HepG2 (cell line): ENCODE results near the gene SDR42E2. TPM values are rescaled to one million over a fixed set of nuclear protein-coding genes. Genes with fewer than 3 reads are reported as not detected.
A peak's percentile ranks its signal among the peaks of the same experiment; 100 is the strongest.

Experiments
- CHD4 ChIP-seq: fragments of 200-600 bp; sonication (generic); IDR thresholded peaks from 2 replicates; pipeline ENCODE4 v1.7.0; 2017; ENCODE audit warnings: mild to moderate bottlenecking, low read length, borderline replicate concordance
- CREB1 ChIP-seq, 2 experiments: fragments of 450-650 bp in 1 of 2; IDR thresholded peaks; 2 replicates each; pipeline ENCODE4 v1.6.1; 2016 to 2017; ENCODE audit warnings: control low read depth in 1 of 2, mild to moderate bottlenecking in 1 of 2, missing compliant biosample characterization in 1 of 2, missing genetic modification characterization in 1 of 2
- DPF2 ChIP-seq: sonication (generic); formaldehyde crosslinking; IDR thresholded peaks from 2 replicates; pipeline ENCODE4 v1.4.0; 2020; ENCODE audit warnings: mild to moderate bottlenecking, low read depth, missing genetic modification reagents, borderline replicate concordance
- GMEB1 ChIP-seq: sonication (generic); formaldehyde crosslinking; IDR thresholded peaks from 2 replicates; pipeline ENCODE4 v1.5.1; 2020; ENCODE audit warnings: missing genetic modification reagents, mild to moderate bottlenecking, borderline replicate concordance
- NPAS2 ChIP-seq: sonication (generic); formaldehyde crosslinking; IDR thresholded peaks from 2 replicates; pipeline ENCODE4 v1.8.0; 2022; ENCODE audit warnings: mild to moderate bottlenecking, missing genetic modification reagents, borderline replicate concordance
- NR2F2 ChIP-seq: IDR thresholded peaks from 2 replicates; pipeline ENCODE4 v1.6.1; 2012; ENCODE audit warnings: low read depth, inconsistent platforms, borderline replicate concordance
- PHF5A ChIP-seq: IDR thresholded peaks from one replicate; pipeline ENCODE4 v1.6.1; 2018; ENCODE audit warnings: low read depth, missing genetic modification reagents; ENCODE audit not compliant: unreplicated experiment
- RCOR2 ChIP-seq: IDR thresholded peaks from 2 replicates; pipeline ENCODE4 v1.6.1; 2016; ENCODE audit warnings: missing biosample characterization, missing genetic modification reagents
- REPIN1 ChIP-seq: sonication (generic); formaldehyde crosslinking; IDR thresholded peaks from 2 replicates; pipeline ENCODE4 v1.8.0; 2022; ENCODE audit warnings: missing genetic modification reagents, low read depth, mild to moderate bottlenecking, borderline replicate concordance
- SIX4 ChIP-seq: sonication (generic); formaldehyde crosslinking; IDR thresholded peaks from 2 replicates; pipeline ENCODE4 v1.4.0; 2020; ENCODE audit warnings: missing genetic modification reagents
- SNAPC2 ChIP-seq: sonication (generic); formaldehyde crosslinking; IDR thresholded peaks from 2 replicates; pipeline ENCODE4 v1.8.1; 2022; ENCODE audit warnings: mild to moderate bottlenecking, missing genetic modification reagents
- ZBTB25 ChIP-seq: IDR thresholded peaks from 2 replicates; pipeline ENCODE4 v1.6.1; 2018; ENCODE audit warnings: missing genetic modification reagents
- ZBTB44 ChIP-seq: sonication (generic); formaldehyde crosslinking; IDR thresholded peaks from 2 replicates; pipeline ENCODE4 v1.4.0; 2020; ENCODE audit warnings: missing genetic modification reagents
- ZFP91 ChIP-seq: sonication (generic); formaldehyde crosslinking; IDR thresholded peaks from 2 replicates; pipeline ENCODE4 v1.9.0; 2022; ENCODE audit warnings: missing genetic modification reagents, mild to moderate bottlenecking, borderline replicate concordance
- ZGPAT ChIP-seq: IDR thresholded peaks from 2 replicates; pipeline ENCODE4 v1.6.1; 2016; ENCODE audit warnings: mild to moderate bottlenecking
- ZNF335 ChIP-seq: sonication (generic); formaldehyde crosslinking; IDR thresholded peaks from 2 replicates; pipeline ENCODE4 v1.4.0; 2020; ENCODE audit warnings: missing genetic modification reagents
- ZNF431 ChIP-seq: sonication (generic); formaldehyde crosslinking; IDR thresholded peaks from 2 replicates; pipeline ENCODE4 v1.9.0; 2022; ENCODE audit warnings: missing genetic modification reagents, low read depth, mild to moderate bottlenecking, borderline replicate concordance
- ZNF510 ChIP-seq: sonication (generic); formaldehyde crosslinking; IDR thresholded peaks from 2 replicates; pipeline ENCODE4 v1.4.0; 2020; ENCODE audit warnings: low read depth, mild to moderate bottlenecking, missing genetic modification reagents
- ZNF629 ChIP-seq: sonication (generic); formaldehyde crosslinking; conservative IDR thresholded peaks from 2 replicates; pipeline ENCODE4 v1.5.0; 2020; ENCODE audit warnings: missing genetic modification reagents
- ZNF75D ChIP-seq: sonication (generic); formaldehyde crosslinking; IDR thresholded peaks from 2 replicates; pipeline ENCODE4 v1.8.1; 2023; ENCODE audit warnings: missing genetic modification reagents, mild to moderate bottlenecking, borderline replicate concordance
- polyA plus RNA-seq, 8 experiments: library from polyadenylated mRNA; depleted of rRNA in 3 of 8; stranded (reverse) in 7 of 8; unstranded in 1 of 8; fragments of >200 nt; fragmentation: Illumina TruSeq in 4 of 8; extraction: Trizol in 4 of 8; gene quantifications; 2 replicates each; pipeline versions ENCODE4 v1.2.1 to v1.2.3, GENCODE V29; 2011 to 2016; ENCODE audit warnings: low read depth in 4 of 8, missing spikeins in 1 of 8, mixed read lengths in 1 of 8; ENCODE audit not compliant: insufficient read depth in 1 of 8
- total RNA-seq, 5 experiments: library from RNA; depleted of rRNA; stranded (reverse); fragments of >200 nt; fragmentation: Illumina TruSeq; extraction: Trizol; gene quantifications; 2 replicates each; pipeline ENCODE4 v1.2.3, GENCODE V29; 2016; ENCODE audit warnings: low read depth in 1 of 5

SDR42E2 gene
- total and polyA plus RNA-seq, 2 of the 13 experiments (the other 11 are each of a cell fraction or from before 2014, with no cell fraction given), result 0.05 to 0.11 TPM

GRCh38 chr16:22188595-22189442, 26.5 kb downstream of the SDR42E2 start (continued):
- TF ChIP-seq ZFP91 (CRISPR knock-in tag), result no peak; the same call in 1 of the 2 replicates
- TF ChIP-seq GMEB1 (CRISPR knock-in tag), result no peak
- no peak for TF ChIP-seq ZBTB25 (CRISPR knock-in tag)
- no peak; the same call in 1 of the 2 replicates for TF ChIP-seq SIX4 (CRISPR knock-in tag)
- no peak for TF ChIP-seq SNAPC2 (CRISPR knock-in tag)
- TF ChIP-seq ZNF75D (CRISPR knock-in tag), result no peak
- TF ChIP-seq NR2F2, result no peak
- TF ChIP-seq PHF5A (CRISPR knock-in tag), result no peak
- TF ChIP-seq ZNF510 (CRISPR knock-in tag), result no peak
- TF ChIP-seq RCOR2, result no peak
- TF ChIP-seq ZBTB44 (CRISPR knock-in tag), result no peak
- no peak for TF ChIP-seq CREB1 (IDR thresholded peaks at IDR 0.05)
- no peak for TF ChIP-seq CREB1 (CRISPR knock-in tag; IDR thresholded peaks at IDR 0.05)
- no peak for TF ChIP-seq CHD4
- no peak for TF ChIP-seq REPIN1 (CRISPR knock-in tag)
- TF ChIP-seq ZNF629 (CRISPR knock-in tag), result peak; percentile 19; the same call in 1 of the 2 replicates
- peak; percentile 71 for TF ChIP-seq ZGPAT (CRISPR knock-in tag)
- TF ChIP-seq ZNF431 (CRISPR knock-in tag), result no peak
- no peak; the same call in 1 of the 2 replicates for TF ChIP-seq DPF2 (CRISPR knock-in tag)
- no peak for TF ChIP-seq NPAS2 (CRISPR knock-in tag)
- peak; percentile 33; the same call in 1 of the 2 replicates for TF ChIP-seq ZNF335 (CRISPR knock-in tag)
